Suppressor macrophage treated with lipopolysaccharide for 4 hours (primary cell): ENCODE results near the gene TMEM17.
"Not testable (repeated sequence)": the region's sequence is repeated elsewhere in the genome, so short reads cannot be mapped to it uniquely, and the experiment has no call there.

Source experiments
- DNase-seq: peaks from one replicate; pipeline ENCODE4 v3.0.0-alpha.2; 2020

The TMEM17 gene, protein sequence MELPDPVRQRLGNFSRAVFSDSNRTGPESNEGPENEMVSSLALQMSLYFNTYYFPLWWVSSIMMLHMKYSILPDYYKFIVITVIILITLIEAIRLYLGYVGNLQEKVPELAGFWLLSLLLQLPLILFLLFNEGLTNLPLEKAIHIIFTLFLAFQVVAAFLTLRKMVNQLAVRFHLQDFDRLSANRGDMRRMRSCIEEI

DNA sequence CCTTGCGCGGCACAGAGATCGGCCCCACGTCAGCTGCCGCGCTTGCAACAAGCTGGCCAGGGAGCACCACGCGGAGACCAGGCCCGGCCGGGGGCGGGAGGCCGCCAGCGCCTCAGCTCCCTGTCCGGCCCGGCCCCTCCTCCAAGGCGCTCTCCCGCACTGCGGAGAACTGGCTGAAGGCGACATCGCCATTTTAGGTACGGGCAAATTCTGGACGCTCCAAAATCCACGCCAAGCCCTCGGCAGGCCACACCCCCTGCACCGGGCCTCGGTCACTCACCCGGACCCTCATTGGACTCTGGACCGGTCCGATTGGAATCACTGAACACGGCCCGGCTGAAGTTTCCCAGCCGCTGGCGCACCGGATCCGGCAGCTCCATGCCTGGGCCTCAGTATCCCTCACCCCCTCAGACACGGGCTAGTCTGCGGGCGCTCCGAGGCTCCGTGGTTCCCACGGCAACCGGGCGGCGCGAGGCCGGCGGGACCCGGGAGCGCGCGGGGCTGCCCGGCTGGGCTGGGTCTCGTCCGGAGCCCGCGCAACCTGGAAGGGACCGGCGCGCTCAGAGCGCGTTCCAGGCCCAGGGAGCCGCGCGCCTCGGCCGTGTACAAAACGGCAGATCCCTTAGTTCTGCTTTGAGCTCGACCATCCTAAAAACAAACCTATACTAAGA, at the start of gene TMEM17:
Gene TMEM17, minus strand, starts transcription at position 446 of the 671 bp plus-strand sequence. Its CDS starts 66 bp downstream, at position 380.
- DNase-seq = peak; percentile 88

DNA sequence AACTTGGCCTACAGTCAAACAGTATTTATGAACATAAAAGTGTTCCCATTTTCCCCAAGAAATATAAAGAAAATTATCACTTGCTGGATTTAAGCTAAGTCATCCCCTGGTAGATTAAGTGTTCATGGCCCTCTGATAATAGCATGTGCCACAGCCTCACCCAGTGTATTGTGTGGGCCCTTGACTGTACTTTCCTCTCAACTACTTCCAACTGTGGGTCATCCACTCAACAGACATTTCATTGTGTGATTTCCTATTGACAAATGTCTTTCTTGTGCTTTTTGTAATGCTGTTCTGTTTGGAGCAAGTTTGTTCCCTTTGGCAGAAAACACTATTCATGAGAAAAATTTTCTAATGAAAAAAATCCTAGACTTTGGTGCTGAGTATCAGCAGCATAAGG, 48.4 kb upstream of the TMEM17 start:
- no peak for DNase-seq

DNA sequence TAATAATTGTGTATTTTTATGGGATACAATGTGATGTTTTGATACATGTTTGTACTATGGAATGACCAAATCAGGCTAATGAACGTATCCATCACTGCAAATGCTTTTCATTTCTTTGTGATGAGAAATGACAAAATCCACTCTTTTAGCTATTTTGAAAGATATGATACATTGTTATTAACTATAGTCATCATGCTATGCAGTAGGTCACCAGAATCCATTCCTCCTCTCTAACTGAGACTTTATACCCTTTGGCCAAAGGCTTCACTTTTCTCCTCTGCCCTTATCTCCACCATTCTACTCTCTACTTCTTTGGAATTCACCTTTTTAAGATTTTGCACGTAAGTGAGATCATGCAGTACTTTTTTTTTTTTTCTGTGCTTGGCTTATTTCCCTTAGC, 44.5 kb upstream of the TMEM17 start:
- DNase-seq = no peak

DNA sequence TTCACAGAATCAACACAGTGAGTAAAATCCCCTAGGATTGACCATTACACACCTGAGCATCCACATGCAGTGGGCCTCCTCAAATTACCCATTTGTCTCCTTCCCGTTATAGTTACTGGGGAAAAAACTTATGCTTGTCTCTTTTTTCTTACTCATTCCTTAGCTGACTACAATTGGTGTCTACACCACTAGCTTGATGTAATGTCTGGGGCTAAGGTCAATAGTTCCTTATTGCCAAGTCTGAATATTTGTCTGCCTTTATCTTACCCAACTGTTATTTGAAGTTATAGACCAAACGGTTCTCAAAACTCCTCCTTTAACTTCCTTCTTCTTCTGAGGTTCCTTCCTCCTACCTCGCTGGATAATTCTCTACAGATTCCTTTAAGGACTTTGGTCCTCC, 41.9 kb upstream of the TMEM17 start:
- no peak for DNase-seq

DNA sequence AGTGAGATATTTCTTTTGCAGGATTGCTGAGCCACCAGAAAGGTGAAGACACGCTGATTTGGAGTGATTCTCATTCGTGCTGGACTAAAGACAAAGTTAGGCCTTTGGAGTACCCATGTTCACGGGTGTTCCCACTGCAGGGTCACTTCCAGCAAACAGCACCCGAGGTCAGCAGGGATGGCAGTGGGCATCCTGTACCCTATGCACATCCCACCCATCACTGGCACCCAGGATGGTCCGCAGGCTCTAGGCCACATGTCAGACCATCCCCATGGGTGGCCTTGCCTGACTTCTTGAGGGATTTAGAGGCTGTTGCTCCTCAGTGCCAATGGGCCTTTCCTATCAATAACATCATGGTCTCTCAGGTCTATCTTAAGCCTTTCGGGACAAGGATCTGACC, 39.3 kb upstream of the TMEM17 start:
- DNase-seq = no peak

DNA sequence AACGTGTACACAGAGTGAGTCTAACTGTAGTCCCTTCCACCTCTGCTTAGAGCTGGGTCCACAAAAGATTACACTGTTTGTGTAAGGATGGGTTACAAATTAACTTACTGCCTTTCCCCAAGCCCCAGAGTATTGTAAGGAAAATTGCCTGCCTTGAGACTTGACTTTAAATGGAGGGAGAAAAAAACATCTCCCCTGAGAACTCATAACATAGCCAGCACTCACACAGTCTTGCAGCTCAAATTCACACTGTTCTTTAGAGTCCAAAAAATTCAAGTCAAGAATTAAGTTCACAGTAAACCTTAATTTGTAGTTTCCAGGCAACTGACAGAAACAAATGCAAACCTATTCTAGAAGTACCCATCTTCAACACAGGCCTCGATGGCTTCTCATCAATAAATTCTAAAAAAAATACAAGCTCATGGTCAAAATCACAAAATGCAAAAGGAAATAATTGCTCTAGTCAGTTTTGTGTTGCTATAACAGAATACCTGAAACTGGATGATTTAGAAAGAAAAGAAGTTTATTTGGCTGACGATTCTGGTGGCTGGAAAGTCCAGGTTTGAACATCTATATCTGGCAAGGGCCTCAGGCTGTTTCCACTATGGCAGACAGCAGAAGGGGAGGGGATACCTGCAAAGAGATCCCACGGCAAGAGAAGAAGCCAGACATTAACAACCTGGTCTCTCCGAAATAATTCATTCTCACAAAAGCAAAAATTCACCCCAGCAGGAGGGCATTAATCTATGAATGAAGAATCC, 34.6 kb upstream of the TMEM17 start:
- no peak for DNase-seq

DNA sequence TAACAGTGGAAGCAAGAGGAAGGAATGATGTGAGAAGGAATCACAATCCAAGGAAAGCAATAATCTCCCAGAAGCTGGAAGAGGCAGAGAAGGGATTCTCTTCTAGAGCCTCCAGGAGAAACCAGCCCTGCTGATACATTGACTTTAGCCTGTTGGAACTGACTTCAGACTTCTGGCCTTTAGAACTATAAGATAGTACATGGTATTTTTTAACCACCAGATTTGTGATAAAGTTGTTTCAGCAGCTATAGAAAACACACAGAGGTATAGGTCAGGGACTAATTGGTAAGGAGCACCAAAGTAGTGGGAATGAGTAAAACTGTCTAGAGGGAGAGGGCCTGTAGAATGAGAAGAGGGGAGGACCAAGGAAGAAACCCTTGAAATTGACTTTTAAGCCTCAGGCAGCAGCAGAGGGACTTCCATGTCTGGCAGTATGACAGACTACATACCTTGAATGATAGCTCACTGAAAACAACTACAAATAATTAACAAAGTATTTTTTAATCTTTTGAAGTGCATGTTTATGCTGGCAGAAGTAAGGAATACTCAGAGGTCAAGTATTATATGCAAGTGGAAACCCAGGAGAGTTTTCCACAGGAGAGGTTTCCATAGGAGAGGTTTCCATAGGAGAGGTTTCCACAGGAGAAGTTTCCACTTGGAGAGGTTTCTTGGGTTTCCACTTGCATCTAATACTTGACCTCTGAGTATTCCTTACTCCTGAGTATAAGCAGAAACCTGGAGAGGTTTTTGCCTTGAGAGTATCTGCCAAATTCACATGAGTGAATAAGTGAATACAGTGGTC, 33.8 kb upstream of the TMEM17 start:
- no peak for DNase-seq

DNA sequence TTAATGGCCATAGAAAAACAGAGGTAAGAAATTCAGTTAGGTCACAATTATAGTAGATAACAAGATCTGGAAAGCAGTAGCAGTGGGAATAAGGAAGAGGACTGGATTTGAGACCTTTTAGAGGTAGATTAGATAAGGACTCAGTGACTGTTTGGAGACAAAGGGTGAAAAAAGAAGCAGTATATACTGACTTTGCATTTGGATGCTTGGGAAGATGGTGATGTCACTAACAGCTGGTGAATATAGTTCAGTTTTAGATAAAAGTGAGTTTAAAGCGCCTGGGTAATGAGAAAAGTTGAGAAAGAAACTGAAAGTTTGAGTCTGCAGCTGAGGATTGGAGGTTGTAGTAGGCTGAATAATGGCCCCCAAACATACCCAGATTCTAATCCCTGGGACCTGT, 32.8 kb upstream of the TMEM17 start:
- DNase-seq = no peak

DNA sequence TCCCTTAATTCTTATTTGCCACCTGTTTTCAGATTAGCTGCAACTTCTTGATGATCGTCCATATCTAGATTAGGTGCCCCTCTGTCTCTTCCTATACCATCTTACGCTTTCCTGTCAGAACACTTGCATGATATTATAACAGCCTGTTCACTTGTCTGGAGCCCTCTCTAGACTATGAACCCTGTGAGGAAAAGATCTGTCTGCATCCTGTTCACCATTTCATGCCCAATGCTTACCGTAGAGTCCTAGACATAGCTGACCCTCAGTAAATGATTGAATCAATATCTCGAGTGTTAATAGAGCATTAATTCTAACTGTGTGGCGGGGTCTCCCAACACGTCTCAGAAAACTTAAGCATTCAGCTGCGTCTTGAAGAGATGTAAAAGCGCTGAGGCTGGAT, 31.8 kb upstream of the TMEM17 start:
- no peak for DNase-seq

DNA sequence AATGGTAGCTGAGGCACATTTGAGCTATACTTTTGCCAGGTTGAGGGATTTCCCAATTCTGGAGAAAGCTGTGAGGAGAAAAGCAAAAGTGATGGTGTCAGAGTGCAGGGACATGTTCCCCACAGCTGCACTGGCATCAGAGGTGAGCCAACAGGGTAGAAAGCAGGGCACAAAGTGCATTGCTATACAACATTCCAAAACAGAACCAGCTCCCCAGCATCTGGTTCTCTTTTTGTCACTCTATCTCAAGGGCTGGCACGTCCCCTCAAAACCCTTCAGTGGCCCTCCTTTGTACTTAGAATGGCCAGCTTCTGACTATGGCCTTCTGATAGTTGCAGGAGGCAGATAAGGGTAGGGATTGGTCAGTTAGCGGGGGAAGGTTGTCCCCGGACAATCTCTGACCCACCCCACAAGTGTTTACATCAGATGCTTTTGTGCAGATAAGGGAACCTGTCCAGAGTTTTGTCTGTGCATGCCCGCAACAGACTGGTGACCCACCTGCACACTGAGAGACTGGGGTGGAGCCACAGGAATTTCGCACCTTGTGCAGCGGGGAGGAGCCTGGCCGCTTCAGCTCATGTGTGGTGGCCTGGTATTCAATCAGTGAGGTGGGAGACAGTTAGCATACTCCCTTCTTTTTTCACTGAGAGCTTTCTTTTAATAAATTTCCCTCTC, 31.0 kb upstream of the TMEM17 start:
- DNase-seq = no peak

DNA sequence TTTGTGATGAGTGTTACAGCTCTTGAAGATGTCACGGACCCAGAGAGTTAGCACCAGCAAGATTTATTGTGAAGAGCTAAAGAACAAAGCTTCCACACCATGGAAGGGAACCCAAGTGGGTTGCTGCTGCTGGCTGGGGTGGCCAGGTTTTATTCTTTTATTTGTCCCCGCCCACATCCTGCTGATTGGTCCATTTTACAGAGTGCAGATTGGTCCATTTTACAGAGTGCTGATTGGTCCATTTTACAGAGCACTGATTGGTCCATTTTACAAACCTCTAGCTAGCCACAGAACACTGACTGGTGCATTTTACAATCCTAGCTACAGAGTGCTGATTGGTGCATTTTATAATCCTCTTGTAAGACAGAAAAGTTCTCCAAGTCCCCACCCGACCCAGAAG, 29.5 kb upstream of the TMEM17 start:
- DNase-seq = not testable (repeated sequence)

DNA sequence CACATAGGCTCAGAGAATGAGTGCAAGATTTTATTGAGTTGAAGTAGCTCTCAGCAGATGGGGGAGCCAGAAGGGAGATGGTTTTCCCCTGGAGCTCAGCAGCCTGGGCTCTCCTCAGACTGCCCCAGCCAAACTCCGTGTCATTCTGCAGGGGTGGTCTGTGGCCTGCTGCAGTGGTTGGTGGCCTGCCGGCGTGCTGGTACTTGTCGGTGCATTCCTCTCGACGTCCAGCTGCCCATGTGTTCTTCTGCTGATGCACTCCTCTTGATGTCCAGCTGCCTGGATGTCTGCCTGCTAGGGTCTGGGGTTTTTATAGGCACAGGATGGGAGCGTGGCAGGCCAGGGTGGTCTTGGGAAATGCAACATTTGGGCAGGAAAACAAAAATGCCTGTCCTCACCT, 25.6 kb upstream of the TMEM17 start:
- no peak for DNase-seq

DNA sequence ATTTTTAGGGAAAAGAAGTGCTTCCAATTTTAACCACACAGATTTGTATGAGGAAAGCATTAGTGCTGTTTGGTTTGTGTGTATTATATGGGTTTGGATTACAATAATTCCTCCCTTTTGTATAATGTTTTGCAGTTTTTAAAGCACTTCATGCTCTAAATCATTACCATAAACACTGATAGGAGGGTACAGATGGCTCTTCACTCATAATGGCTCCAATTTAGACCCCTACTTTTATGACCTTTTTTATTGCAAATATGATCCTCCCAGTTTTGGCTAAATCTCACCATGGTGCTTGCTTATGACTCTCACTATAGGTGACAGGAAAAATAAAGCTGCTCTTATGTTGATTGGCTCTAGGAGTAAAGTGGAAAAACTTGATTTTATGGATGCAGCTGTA, 23.8 kb upstream of the TMEM17 start:
- DNase-seq = no peak

DNA sequence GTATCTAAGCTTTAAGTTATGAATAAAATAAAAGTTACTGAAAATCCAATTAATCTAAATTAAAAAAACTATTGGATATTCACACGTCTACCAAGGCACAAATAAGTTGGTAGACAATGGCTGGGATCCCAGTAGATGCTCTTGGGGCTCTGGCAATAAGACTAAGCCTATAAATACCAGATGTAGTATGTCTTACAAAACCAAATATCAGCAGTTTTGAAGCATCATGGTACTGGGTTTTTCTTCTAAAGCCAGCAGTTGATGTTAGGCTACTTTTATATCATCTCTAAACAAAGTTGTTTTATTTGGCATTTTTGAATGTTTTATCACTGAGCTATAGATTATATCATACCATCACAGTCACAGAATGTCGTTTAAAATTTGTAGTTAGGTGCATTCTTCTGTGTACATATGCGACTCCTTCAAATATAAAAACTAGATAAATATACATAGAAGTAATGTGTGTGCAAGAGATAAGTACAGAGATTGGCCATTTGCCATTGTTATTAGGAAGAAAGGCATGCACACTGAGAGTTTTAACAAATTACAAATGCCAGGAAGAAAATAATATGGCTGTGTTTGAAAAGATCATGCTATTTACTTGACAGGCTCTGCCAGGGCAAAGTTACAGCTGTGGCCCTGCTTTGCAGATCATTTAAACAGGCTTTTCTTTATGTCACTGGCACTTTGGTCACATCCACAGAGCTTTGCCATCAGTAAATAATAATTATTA, 21.6 kb upstream of the TMEM17 start:
- DNase-seq = no peak

DNA sequence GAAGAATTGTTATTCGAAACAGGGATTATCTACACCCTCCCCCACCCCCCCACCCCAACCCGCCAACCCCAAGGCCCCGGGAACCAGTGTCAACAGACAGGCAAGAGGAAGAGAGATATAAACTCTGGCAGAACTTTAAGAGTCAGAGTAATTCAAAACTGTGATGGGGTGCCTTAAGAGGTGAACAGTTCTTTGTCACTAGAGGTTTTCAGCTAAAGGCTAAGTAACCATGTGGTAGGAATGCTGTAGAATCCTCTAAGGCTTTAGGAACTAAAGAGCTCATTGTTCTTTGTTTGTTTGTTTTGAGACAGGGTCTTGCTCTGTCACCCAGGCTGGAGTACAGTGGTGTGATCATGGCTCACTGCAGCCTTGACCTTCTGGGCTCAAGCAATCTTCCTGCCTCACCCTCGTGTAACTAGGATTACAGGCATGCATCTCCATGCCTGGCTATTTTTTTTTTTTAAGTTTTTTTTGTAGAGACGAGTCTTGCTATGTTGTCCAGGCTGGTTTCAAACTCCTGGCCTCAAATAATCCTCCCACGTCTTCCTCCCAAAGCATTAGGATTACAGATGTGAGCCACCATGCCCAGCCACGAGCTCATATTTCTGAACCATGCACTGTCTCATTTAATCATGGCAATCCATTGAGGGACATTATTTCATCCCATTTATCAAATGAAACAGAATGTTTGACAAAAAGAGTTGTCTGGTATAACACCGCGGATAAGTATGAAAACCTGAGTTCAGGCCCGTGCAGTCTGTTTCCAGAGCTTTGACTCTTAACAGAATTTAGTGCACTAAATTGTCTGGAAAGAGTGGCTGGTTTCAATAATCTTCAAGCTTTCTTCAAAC, 20.8 kb upstream of the TMEM17 start:
- no peak for DNase-seq

DNA sequence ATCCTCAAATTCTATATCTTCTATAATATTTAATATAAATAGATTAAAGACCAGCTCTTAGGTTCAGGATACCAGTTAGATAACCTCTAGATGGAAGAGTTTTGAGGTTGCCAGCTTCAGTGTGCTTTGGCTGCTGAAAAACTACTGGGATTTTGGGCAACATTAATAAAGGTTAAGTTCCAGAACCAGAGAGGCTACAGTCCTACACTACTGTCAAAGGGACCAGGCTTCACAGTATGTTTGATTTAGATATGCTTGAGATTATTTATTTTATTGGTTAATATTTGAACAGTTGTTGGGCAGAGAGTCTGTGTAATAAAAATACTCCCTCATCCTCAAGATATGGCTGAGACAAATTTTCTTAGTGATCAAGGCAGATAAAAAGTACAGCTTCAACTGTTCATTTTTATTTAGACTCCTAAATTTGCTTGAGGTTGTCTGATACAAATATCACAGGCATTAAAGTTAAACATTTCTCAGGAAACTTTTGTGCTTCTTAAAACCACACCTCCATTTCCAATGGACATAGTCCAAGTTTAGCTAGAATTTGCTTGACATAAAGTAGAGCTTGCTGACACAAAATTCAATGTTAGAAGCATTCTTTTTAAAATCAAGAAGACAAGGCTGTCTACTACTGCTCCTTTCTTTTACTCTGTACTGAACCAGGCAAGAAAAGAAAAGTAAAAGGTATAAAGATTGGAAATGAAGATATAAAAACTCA, 19.7 kb upstream of the TMEM17 start:
- DNase-seq = no peak

DNA sequence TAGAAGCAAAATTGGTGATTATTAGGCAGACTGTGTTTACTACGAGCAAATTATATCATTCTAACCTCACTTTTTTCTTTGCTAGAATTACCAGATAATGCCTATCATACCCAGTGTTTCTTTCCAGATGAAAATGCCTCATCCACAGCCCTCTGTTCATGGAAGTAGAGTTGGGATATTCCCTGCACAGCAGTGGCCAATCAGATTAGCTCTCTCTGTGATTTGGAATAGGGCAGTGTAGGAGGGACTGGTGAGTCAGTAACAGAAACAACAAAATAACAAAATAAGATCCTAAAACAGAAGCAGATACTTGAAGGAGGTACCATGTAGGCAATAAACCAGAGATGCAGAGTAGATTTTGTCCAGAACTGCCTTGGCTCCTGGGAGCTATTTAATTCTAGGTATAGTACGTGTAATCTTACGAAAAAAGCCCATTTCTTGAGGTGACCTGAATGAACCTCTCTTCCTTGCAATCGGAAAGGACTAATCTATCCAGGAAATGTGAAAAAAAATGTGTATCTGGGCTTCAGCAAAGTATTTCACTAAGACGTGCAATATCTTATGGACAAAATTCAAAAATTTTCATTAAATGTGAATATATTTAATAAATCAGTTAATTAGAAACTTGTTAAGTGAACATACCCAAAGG, 18.4 kb upstream of the TMEM17 start:
- DNase-seq = no peak

DNA sequence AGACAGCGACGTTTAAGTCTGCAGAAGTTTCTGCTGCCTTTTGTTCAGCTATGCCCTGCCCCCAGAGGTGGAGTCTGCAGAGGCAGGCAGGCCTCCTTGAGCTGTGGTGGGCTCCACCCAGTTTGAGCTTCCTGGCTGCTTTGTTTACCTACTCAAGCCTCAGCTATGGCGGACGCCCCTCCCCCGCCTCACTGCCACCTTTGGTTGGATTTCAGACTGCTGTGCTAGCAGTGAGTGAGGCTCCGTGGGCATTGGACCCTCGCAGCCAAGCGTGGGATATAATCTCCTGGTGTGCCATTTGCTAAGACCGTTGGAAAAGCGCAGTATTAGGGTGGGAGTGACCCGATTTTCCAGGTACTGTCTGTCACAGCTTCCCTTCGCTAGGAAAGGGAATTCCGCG, 15.1 kb upstream of the TMEM17 start:
- not testable (repeated sequence) for DNase-seq

DNA sequence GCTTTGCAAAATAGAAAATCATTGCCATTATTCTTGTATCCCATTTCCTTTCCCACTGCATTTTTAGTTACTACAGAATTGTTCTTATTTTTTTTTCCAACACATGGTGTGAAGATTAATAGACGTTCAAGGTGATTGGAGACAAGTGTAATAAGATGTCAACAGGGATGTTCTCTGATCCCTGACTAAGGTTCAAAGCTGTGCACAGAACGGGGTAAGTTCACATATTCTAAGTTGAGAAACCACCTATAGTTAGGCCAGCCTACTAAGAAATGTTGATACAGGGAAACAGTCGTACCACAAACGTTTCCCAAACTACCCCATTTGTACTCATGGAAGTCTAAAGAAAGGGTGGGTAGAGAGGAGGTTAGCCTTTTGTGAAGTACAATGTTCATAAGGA, 6.4 kb upstream of the TMEM17 start:
- no peak for DNase-seq

DNA sequence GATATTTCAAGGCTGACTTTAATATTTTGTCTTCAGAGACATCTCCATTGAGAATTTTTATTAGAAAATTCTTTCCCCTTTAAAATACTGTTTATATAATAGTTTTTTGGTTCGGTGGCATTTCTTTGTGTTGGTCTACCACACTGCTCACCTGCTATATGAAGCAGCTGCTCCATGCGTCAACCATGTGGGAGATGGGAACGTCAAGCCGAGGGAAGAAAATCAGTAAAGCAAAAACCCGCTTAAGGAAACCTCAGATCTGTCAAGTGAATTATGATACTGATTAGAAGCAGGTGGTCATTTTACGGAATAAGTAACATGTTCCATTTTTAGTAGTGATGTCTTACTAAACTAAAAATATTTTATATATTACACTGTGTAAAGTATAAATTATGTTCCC, 5.6 kb upstream of the TMEM17 start:
- no peak for DNase-seq
